ENCODE measurements around the gene CYTH4. TPM values are rescaled to one million over a fixed set of nuclear protein-coding genes. Genes with fewer than 3 reads are reported as not detected.
"Not testable (repeated sequence)": the region's sequence is repeated elsewhere in the genome, so short reads cannot be mapped to it uniquely, and the experiment has no call there.

Gene CYTH4
- total RNA-seq, 1 donor from 2014 or later: not detected

- no peak for DNase-seq (ENCODE audit: low read depth)
- TF ChIP-seq, protein P1, sequence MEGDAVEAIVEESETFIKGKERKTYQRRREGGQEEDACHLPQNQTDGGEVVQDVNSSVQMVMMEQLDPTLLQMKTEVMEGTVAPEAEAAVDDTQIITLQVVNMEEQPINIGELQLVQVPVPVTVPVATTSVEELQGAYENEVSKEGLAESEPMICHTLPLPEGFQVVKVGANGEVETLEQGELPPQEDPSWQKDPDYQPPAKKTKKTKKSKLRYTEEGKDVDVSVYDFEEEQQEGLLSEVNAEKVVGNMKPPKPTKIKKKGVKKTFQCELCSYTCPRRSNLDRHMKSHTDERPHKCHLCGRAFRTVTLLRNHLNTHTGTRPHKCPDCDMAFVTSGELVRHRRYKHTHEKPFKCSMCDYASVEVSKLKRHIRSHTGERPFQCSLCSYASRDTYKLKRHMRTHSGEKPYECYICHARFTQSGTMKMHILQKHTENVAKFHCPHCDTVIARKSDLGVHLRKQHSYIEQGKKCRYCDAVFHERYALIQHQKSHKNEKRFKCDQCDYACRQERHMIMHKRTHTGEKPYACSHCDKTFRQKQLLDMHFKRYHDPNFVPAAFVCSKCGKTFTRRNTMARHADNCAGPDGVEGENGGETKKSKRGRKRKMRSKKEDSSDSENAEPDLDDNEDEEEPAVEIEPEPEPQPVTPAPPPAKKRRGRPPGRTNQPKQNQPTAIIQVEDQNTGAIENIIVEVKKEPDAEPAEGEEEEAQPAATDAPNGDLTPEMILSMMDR (conservative IDR thresholded peaks at IDR 0.05; ENCODE audit: low read depth, low read length): no peak
- H3K4me3 ChIP-seq (ENCODE audit: low read depth, low read length): peak overlapping the region; percentile 65
Observed at GRCh38 chr22:37243402-37244113, 38.8 kb upstream of the CYTH4 start.

DNA sequence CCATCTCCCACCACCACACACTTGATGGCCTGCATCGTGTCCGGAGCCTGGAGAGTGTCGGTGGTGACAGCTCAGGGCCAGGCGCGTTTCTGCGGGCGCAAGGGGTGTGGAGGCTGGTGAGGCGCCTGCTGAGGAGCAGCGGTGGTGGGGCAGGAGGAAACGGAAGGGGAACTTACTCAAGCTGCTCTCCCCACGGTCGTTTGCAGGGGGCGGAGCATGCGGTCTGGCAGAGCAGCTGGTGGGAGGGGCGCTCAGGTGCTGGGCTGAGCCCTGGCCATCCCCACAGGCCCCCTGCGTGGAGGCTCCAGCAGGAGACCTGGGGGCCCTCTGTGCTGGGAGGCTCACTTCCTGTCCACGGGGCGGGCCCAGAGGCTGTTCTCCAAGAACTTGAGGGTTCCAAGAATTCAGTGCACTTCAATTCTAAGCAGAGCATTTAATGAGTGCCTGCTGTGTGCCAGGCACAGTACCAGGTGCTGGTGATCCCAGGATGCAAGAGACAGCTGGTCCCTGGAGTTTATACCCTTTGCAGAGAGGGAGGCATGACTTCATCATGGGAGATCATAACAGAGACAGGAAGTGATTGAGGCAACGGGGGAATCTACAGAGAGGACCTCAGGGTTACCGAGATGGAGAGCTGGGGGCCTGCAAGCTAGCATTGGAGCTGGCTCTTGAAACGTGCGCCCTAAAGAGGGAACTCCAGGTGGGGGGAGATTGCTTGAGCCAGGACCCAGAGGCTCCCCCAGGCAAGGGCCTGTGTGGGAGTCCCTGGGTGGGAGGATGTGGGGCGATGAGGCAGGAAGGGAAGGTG lies 38.0 kb upstream of the CYTH4 start, which contains the start of gene RAC2:
RAC2 (minus strand) TSS at position 156 of the 808 bp plus-strand sequence; CDS start at position 35, 121 bp downstream.
- no peak for DNase-seq (ENCODE audit: low read depth)
- peak within 1 kb of the TSS; percentile 65 for H3K4me3 ChIP-seq (ENCODE audit: low read depth, low read length)
- TF ChIP-seq, protein P1 (conservative IDR thresholded peaks at IDR 0.05; ENCODE audit: low read depth, low read length): no peak

GRCh38 chr22:37244922-37245722 lies 37.2 kb upstream of the CYTH4 start:
- DNase-seq (ENCODE audit: low read depth): no peak
- TF ChIP-seq, protein P1 (conservative IDR thresholded peaks at IDR 0.05; ENCODE audit: low read depth, low read length): no peak
- H3K4me3 ChIP-seq (ENCODE audit: low read depth, low read length): no peak overlapping the region

- no peak for DNase-seq (ENCODE audit: low read depth)
- TF ChIP-seq, protein P1 (conservative IDR thresholded peaks at IDR 0.05; ENCODE audit: low read depth, low read length): no peak
- H3K4me3 ChIP-seq (ENCODE audit: low read depth, low read length): no peak overlapping the region
Observed at GRCh38 chr22:37245740-37246139, 36.6 kb upstream of the CYTH4 start.

DNA sequence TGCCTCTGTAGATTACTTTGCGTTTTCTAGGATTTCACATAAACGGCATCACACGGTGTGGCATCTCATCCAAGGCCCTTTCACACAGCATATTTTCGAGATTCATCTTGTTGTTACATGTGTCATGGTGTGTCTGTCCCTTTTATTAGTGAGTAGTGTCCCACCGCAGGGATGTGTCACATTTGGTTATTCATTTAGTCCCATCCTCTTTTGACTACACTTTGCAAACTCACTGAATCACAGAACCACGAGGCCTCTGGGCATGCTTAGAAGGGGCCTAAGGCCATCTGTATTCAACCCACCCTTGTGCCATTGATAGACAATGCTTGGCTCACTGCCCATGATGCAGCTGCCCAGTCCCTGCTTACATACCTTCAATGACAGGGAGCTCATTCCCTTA lies 34.1 kb upstream of the CYTH4 start:
- no peak for DNase-seq (ENCODE audit: low read depth)
- no peak overlapping the region for H3K4me3 ChIP-seq (ENCODE audit: low read depth, low read length)
- TF ChIP-seq, protein P1 (conservative IDR thresholded peaks at IDR 0.05; ENCODE audit: low read depth, low read length): no peak

DNA sequence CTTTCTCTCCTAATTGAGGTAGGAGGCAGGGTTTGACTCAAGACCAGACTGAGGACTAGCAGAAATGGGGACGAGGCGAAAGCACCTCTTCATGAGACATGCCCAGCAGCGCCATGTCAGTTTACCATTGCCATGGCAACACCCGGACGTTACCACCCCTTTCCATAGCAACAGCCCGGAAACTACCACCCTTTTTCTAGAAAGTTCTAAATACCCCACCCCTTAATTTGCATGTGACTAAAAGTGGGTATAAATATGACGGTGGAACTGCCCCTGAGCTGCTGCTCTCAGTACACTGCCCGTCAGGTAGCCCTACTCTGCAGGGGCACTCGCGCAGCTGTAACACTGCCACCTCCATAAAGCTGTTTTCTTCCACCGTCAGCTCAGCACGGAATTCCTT lies 32.3 kb upstream of the CYTH4 start:
- DNase-seq (ENCODE audit: low read depth): no peak
- H3K4me3 ChIP-seq (ENCODE audit: low read depth, low read length): no peak overlapping the region
- TF ChIP-seq, protein P1 (conservative IDR thresholded peaks at IDR 0.05; ENCODE audit: low read depth, low read length): no peak

DNA sequence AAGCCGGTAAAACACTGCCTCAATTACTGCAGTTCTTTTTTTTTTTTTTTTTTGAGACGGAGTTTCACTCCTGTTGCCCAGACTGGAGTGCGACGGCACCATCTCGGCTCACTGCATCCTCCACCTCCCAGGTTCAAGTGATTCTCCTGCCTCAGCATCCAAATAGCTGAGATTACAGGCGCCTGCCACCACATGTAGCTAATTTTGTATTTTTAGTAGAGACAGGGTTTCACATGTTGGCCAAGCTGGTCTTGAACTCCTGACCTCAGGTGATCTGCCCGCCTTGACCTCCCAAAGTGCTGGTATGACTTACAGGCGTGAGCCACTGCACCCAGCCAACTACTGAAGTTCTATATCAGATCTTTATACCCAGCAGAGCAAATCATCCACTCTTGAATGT lies 30.5 kb upstream of the CYTH4 start:
- not testable (repeated sequence) for H3K4me3 ChIP-seq (ENCODE audit: low read depth, low read length); DNase-seq (ENCODE audit: low read depth)
